ENCODE measurements around the gene SRD5A2. TPM values are rescaled to one million over a fixed set of nuclear protein-coding genes. Genes with fewer than 3 reads are reported as not detected.

Gene SRD5A2
- total RNA-seq, 1 experiment from 2014 or later = not detected

DNA sequence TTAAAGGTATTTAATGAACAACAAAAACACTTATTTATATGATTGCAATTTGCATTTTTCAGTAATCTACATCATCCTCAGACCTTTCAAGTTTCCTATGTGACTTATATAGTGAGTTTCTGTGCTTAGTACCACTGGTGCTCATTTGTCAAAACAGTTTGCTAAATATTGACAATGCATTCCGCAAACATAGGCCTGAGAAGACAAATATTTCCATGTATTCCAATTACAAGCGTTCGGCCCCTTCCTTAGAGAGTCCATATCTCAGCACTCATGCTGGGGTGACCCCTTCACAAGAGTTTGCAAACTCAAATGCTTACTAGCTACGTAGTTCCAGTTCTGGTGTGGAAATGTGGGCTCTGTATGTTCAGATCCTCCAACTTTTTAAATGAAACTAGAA, 56.1 kb downstream of the SRD5A2 start:
- Histone ChIP-seq H3K27me3 (ENCODE audit: insufficient read depth, low read depth) (no peaks in the 10 kb centered on the region), H3K9me2 (ENCODE audit: insufficient read depth) (no peaks in the 10 kb centered on the region), H3K79me2 (ENCODE audit: low read depth) (no peaks in the 10 kb centered on the region), H4K20me1 (ENCODE audit: insufficient read depth) (no peaks in the 10 kb centered on the region), H2AFZ (no peak overlapping the region), H3K27ac (no peak overlapping the region), H3K36me3 (ENCODE audit: low read depth) (no peaks in the 10 kb centered on the region), H3K4me3 (no peak overlapping the region), H3K4me2 (no peak overlapping the region), H3K4me1 (replicated peaks; ENCODE audit: insufficient read depth) (no peaks in the 10 kb centered on the region), H3F3A (ENCODE audit: insufficient read depth, low read depth) (no peaks in the 10 kb centered on the region), H3K9me3 (ENCODE audit: insufficient read depth, low read depth) (no peaks in the 10 kb centered on the region)
- ChIA-PET POLR2A (ENCODE audit: unreplicated experiment) (no interaction called here), CTCF (no interaction called here)
- intact Hi-C loops (cut with micrococcal nuclease; ENCODE audit: unreplicated experiment) = loop anchor here (1.0 to 5.0 kb wide), 3 partner anchors 92 to 192 kb away; partner anchors contain the start of gene XDH
- TF ChIP-seq, protein P1, sequence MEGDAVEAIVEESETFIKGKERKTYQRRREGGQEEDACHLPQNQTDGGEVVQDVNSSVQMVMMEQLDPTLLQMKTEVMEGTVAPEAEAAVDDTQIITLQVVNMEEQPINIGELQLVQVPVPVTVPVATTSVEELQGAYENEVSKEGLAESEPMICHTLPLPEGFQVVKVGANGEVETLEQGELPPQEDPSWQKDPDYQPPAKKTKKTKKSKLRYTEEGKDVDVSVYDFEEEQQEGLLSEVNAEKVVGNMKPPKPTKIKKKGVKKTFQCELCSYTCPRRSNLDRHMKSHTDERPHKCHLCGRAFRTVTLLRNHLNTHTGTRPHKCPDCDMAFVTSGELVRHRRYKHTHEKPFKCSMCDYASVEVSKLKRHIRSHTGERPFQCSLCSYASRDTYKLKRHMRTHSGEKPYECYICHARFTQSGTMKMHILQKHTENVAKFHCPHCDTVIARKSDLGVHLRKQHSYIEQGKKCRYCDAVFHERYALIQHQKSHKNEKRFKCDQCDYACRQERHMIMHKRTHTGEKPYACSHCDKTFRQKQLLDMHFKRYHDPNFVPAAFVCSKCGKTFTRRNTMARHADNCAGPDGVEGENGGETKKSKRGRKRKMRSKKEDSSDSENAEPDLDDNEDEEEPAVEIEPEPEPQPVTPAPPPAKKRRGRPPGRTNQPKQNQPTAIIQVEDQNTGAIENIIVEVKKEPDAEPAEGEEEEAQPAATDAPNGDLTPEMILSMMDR (conservative IDR thresholded peaks at IDR 0.05) = no peak
- TF ChIP-seq EZH2 (IDR thresholded peaks at IDR 0.05; ENCODE audit: low read depth) = no peak
- no peak for DNase-seq
- BruUV-seq (replicated peaks) = no TSS peak

DNA sequence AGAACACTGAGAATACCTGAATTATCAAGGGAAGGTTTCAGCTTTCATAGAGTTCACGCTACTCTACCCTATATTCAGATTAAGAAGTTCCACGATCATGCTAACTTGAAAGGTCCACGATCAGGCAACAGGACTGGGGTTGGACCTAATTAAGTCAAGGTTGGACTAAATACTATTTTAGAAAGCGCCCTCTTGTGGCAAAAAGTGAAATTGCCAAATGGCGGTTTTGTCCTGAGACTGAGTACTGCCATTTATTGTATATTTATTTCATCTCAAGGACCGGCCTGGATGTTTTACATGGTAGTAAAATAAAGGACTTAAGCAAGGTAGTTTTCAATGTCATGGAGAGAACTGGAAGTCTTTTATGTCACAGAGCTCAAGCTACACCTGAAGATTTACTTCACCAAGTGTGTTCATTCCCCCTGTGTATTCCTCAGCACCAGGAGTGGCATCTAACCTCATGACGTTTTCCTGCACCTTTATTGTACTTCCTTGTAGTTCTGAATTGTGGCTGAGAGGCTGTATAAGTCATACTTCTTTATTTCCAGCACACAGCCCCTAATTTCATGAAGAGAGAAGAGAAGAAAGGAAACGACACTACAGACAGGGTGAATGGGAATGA, 56.8 kb downstream of the SRD5A2 start:
- no peaks in the 10 kb centered on the region for H3K9me2 ChIP-seq (ENCODE audit: insufficient read depth)
- intact Hi-C loops (cut with micrococcal nuclease; ENCODE audit: unreplicated experiment) = loop anchor here (1.0 to 5.0 kb wide), 3 partner anchors 92 to 192 kb away; partner anchors contain the start of gene XDH
- no peaks in the 10 kb centered on the region for H3K4me1 ChIP-seq (replicated peaks; ENCODE audit: insufficient read depth)
- no peaks in the 10 kb centered on the region for H3K36me3 ChIP-seq (ENCODE audit: low read depth)
- H3K27me3 ChIP-seq (ENCODE audit: insufficient read depth, low read depth) = no peaks in the 10 kb centered on the region
- no peak overlapping the region for H2AFZ ChIP-seq
- H3K79me2 ChIP-seq (ENCODE audit: low read depth) = no peaks in the 10 kb centered on the region
- H3K4me3 ChIP-seq = no peak overlapping the region
- BruUV-seq (replicated peaks) = no TSS peak
- no peaks in the 10 kb centered on the region for H3F3A ChIP-seq (ENCODE audit: insufficient read depth, low read depth)
- ChIA-PET CTCF (interaction anchor here (1.0 kb wide), 2 partner anchors 109 to 290 kb away, joined by 3 read pairs; partner anchors contain the start of genes EHD3 and XDH), POLR2A (ENCODE audit: unreplicated experiment) (no interaction called here)
- H3K4me2 ChIP-seq = peak overlapping the region; percentile 14; the same call in 1 of the 2 replicates
- no peak overlapping the region for H3K27ac ChIP-seq
- TF ChIP-seq, protein P1 (conservative IDR thresholded peaks at IDR 0.05) = peak; percentile 96
- no peak for TF ChIP-seq EZH2 (IDR thresholded peaks at IDR 0.05; ENCODE audit: low read depth)
- DNase-seq = peak; percentile 42 to 45
- H4K20me1 ChIP-seq (ENCODE audit: insufficient read depth) = no peaks in the 10 kb centered on the region
- no peaks in the 10 kb centered on the region for H3K9me3 ChIP-seq (ENCODE audit: insufficient read depth, low read depth)

DNA sequence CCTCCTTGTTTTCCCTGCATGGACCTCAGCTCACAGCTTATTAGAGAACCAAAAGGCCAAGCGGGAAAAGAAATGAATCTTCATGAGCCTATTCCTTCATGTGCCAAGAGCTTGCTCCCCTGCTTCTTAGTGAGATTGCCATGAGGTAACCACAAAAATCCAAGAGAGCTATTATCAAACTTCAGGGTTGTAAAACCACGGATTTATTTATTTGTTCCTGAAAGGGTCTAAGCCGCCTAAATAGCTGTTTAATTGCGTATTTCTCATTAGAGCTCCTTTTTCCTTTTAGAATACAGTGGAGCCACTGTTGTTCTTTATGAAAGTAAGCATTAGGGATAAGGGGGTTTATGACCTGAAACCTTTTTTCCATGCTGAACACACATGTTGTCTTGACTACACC, 58.0 kb downstream of the SRD5A2 start:
- H3K4me3 ChIP-seq = no peak overlapping the region
- H3F3A ChIP-seq (ENCODE audit: insufficient read depth, low read depth) = no peaks in the 10 kb centered on the region
- H3K4me2 ChIP-seq = no peak overlapping the region
- DNase-seq = no peak
- no peaks in the 10 kb centered on the region for H3K9me2 ChIP-seq (ENCODE audit: insufficient read depth)
- H4K20me1 ChIP-seq (ENCODE audit: insufficient read depth) = no peaks in the 10 kb centered on the region
- no peaks in the 10 kb centered on the region for H3K27me3 ChIP-seq (ENCODE audit: insufficient read depth, low read depth)
- no peaks in the 10 kb centered on the region for H3K79me2 ChIP-seq (ENCODE audit: low read depth)
- POLR2A ChIA-PET (ENCODE audit: unreplicated experiment) = no interaction called here
- no peaks in the 10 kb centered on the region for H3K36me3 ChIP-seq (ENCODE audit: low read depth)
- BruUV-seq (replicated peaks) = no TSS peak
- H3K4me1 ChIP-seq (replicated peaks; ENCODE audit: insufficient read depth) = no peaks in the 10 kb centered on the region
- CTCF ChIA-PET = interaction anchor here (0.6 to 1.0 kb wide), 3 partner anchors 8 to 138 kb away, joined by 3 read pairs; partner anchors contain the start of gene XDH
- no peak overlapping the region for H3K27ac ChIP-seq
- TF ChIP-seq EZH2 (IDR thresholded peaks at IDR 0.05; ENCODE audit: low read depth) = no peak
- TF ChIP-seq, protein P1 (conservative IDR thresholded peaks at IDR 0.05) = no peak
- H3K9me3 ChIP-seq (ENCODE audit: insufficient read depth, low read depth) = no peaks in the 10 kb centered on the region
- intact Hi-C loops (cut with micrococcal nuclease; ENCODE audit: unreplicated experiment) = loop anchor here (5.0 kb wide), 2 partner anchors 90 to 190 kb away; no protein-coding TSS in a partner anchor
- no peak overlapping the region for H2AFZ ChIP-seq
